EH (cell line): ENCODE results near the gene NOLC1.

ENCODE experiments used
- DNase-seq: peaks from one replicate; pipeline ENCODE4 v3.0.0-alpha.2; 2015; ENCODE audit warnings: low read depth

NOLC1 gene

GRCh38 chr10:102151774-102152544, at the start of gene NOLC1:
Gene NOLC1, plus strand, starts transcription at chr10:102152389. Its CDS starts 22 bp downstream, at chr10:102152411.
- DNase-seq: peak; percentile 99

- peak; percentile 49 for DNase-seq
Observed at GRCh38 chr10:102102421-102102820, 49.8 kb upstream of the NOLC1 start.

GRCh38 chr10:102106998-102107397, 45.2 kb upstream of the NOLC1 start:
- no peak for DNase-seq

- no peak for DNase-seq
Observed at GRCh38 chr10:102109166-102110116, 42.7 kb upstream of the NOLC1 start.

- no peak for DNase-seq
Observed at GRCh38 chr10:102111276-102111675, 40.9 kb upstream of the NOLC1 start.

- no peak for DNase-seq
Observed at GRCh38 chr10:102112210-102112817, 39.9 kb upstream of the NOLC1 start.

- peak; percentile 24 for DNase-seq
Observed at GRCh38 chr10:102113261-102113955, 38.8 kb upstream of the NOLC1 start.

GRCh38 chr10:102113956-102114857, 38.0 kb upstream of the NOLC1 start:
- peak; percentile 42 for DNase-seq

- peak; percentile 88 for DNase-seq
Observed at GRCh38 chr10:102114861-102115618, 37.1 kb upstream of the NOLC1 start.

- DNase-seq: peak; percentile 41
Observed at GRCh38 chr10:102115775-102116174, 36.4 kb upstream of the NOLC1 start.

- no peak for DNase-seq
Observed at GRCh38 chr10:102116656-102117055, 35.5 kb upstream of the NOLC1 start.

- peak; percentile 78 for DNase-seq
Observed at GRCh38 chr10:102117391-102118159, 34.6 kb upstream of the NOLC1 start.

GRCh38 chr10:102118867-102119266, 33.3 kb upstream of the NOLC1 start:
- DNase-seq: peak; percentile 48

GRCh38 chr10:102119417-102120141, 32.6 kb upstream of the NOLC1 start:
- DNase-seq: peak; percentile 86

- DNase-seq: peak; percentile 87
Observed at GRCh38 chr10:102120142-102120990, 31.8 kb upstream of the NOLC1 start, which contains the start of gene LDB1. Gene LDB1, minus strand, starts transcription at chr10:102120368. Its CDS starts 258 bp downstream, at chr10:102120110.

GRCh38 chr10:102120991-102121738, 31.0 kb upstream of the NOLC1 start:
- DNase-seq: peak; percentile 91
